Endothelial cell (in vitro differentiated cells): Measurements from ENCODE around the gene KCNG2. TPM values are rescaled to one million over a fixed set of nuclear protein-coding genes. Genes with fewer than 3 reads are reported as not detected.

Experiments used
- DNase-seq: peaks from one replicate; pipeline ENCODE4 v3.0.0; 2021; ENCODE audit warnings: low spot score
- H3K27ac Mint-ChIP-seq: one replicate; pipeline ENCODE4 v1.8.0; 2021; ENCODE audit warnings: mixed read lengths, inconsistent platforms; ENCODE audit not compliant: unreplicated experiment
- H3K27me3 Mint-ChIP-seq: one replicate; pipeline ENCODE4 v1.8.0; 2021; ENCODE audit warnings: mild to moderate bottlenecking, moderate library complexity, mixed read lengths, inconsistent platforms; ENCODE audit not compliant: unreplicated experiment
- H3K36me3 Mint-ChIP-seq: one replicate; pipeline ENCODE4 v1.8.0; 2021; ENCODE audit warnings: mild to moderate bottlenecking, low read depth, mixed read lengths, inconsistent platforms; ENCODE audit not compliant: unreplicated experiment
- H3K4me1 Mint-ChIP-seq: one replicate; pipeline ENCODE4 v1.8.0; 2021; ENCODE audit warnings: mild to moderate bottlenecking, mixed read lengths, inconsistent platforms; ENCODE audit not compliant: unreplicated experiment
- H3K4me3 Mint-ChIP-seq: one replicate; pipeline ENCODE4 v1.8.0; 2021; ENCODE audit warnings: mild to moderate bottlenecking, mixed read lengths, inconsistent platforms; ENCODE audit not compliant: unreplicated experiment
- H3K9me3 Mint-ChIP-seq: one replicate; pipeline ENCODE4 v1.8.0; 2021; ENCODE audit warnings: mixed read lengths, inconsistent platforms; ENCODE audit not compliant: unreplicated experiment
- total RNA-seq: library from RNA; stranded (reverse); fragmentation: NEBNext Ultra II Directional; extraction: Animal tissue kit (Norgen Biotek cat#: 25700); gene quantifications from one replicate; pipeline ENCODE4 v1.2.1, GENCODE V29; 2021; ENCODE audit not compliant: unreplicated experiment
- TF ChIP-seq, protein P1 (sequence below): fragments of 200-600 bp; sonication (generic); IDR thresholded peaks from one replicate; pipeline ENCODE4 v1.5.0; 2021; ENCODE audit warnings: antibody characterized with exemption; ENCODE audit not compliant: unreplicated experiment

Gene KCNG2
- total RNA-seq, 1 donor from 2014 or later = 0.56 TPM

DNA sequence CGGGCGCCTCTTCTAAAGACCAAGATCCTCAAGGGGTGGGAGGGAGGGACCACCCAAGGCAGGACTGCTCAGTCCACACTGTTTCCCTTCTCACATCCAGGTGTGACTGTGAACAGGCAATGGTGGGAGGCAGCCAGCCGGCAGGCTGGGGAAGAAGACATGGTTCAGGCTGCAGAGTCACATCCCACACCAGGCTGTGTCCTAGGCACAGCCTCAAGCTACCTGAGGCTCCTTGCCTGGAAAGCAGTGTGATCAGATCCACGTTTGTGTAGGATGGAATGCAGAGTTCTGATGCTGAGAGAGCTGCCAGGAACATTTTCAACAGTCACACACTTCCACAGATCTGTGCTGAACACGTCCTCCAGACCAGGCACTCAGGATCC, 137.4 kb downstream of the KCNG2 start:
- TF ChIP-seq, protein P1, sequence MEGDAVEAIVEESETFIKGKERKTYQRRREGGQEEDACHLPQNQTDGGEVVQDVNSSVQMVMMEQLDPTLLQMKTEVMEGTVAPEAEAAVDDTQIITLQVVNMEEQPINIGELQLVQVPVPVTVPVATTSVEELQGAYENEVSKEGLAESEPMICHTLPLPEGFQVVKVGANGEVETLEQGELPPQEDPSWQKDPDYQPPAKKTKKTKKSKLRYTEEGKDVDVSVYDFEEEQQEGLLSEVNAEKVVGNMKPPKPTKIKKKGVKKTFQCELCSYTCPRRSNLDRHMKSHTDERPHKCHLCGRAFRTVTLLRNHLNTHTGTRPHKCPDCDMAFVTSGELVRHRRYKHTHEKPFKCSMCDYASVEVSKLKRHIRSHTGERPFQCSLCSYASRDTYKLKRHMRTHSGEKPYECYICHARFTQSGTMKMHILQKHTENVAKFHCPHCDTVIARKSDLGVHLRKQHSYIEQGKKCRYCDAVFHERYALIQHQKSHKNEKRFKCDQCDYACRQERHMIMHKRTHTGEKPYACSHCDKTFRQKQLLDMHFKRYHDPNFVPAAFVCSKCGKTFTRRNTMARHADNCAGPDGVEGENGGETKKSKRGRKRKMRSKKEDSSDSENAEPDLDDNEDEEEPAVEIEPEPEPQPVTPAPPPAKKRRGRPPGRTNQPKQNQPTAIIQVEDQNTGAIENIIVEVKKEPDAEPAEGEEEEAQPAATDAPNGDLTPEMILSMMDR = no peak
- no peak overlapping the region for H3K4me3 Mint-ChIP-seq
- H3K27ac Mint-ChIP-seq = no peak overlapping the region
- peaks cover 2% of the 10 kb centered on the region for H3K4me1 Mint-ChIP-seq
- H3K9me3 Mint-ChIP-seq = no peaks in the 10 kb centered on the region
- no peaks in the 10 kb centered on the region for H3K27me3 Mint-ChIP-seq
- H3K36me3 Mint-ChIP-seq = peaks cover 43% of the 10 kb centered on the region
- no peak for DNase-seq

DNA sequence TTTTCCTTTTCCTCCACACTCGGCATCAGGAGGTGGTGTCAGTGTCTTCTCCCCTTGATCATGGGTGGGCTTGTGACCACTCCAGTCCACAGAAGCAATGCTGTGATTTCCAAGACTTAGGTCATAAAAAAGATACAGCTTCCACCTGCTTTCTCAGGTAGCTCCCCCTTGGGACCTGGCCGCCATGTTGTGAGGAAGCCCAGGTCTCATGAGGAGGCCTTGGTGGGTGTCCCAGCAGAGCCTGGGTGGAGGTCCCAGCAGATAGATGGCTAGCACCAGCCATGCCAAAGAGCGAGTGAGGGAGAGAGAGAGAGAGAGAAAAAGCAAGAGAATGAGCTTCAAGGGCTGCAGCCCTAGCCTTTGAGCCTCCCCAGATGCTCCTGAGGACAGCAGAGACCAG, 137.8 kb downstream of the KCNG2 start:
- no peaks in the 10 kb centered on the region for H3K9me3 Mint-ChIP-seq
- H3K4me3 Mint-ChIP-seq = no peak overlapping the region
- H3K4me1 Mint-ChIP-seq = peaks cover 2% of the 10 kb centered on the region
- TF ChIP-seq, protein P1 = no peak
- peaks cover 39% of the 10 kb centered on the region for H3K36me3 Mint-ChIP-seq
- H3K27ac Mint-ChIP-seq = no peak overlapping the region
- DNase-seq = no peak
- H3K27me3 Mint-ChIP-seq = no peaks in the 10 kb centered on the region

DNA sequence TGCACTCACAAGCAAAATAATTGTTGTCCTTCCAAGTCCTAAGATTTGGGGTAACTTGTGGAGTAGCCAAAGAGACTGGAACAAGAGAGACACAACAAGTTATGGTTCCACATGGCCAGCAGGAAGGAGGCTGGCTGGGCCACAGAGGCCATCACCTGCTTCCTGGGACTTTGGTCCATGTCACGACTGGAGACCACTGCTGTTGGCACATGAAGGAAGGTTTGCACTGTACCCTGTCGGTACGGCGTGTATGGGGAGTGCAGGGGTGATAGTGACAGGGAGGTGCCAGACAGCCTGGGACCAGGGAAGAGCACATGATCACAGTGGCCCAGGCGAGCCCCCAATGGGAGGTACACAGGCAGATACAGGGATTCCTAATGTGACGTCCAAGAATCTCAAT, 138.2 kb downstream of the KCNG2 start:
- H3K36me3 Mint-ChIP-seq = peaks cover 39% of the 10 kb centered on the region
- no peaks in the 10 kb centered on the region for H3K9me3 Mint-ChIP-seq
- H3K27ac Mint-ChIP-seq = no peak overlapping the region
- DNase-seq = no peak
- TF ChIP-seq, protein P1 = no peak
- H3K4me1 Mint-ChIP-seq = peaks cover 2% of the 10 kb centered on the region
- H3K4me3 Mint-ChIP-seq = no peak overlapping the region
- H3K27me3 Mint-ChIP-seq = no peaks in the 10 kb centered on the region

DNA sequence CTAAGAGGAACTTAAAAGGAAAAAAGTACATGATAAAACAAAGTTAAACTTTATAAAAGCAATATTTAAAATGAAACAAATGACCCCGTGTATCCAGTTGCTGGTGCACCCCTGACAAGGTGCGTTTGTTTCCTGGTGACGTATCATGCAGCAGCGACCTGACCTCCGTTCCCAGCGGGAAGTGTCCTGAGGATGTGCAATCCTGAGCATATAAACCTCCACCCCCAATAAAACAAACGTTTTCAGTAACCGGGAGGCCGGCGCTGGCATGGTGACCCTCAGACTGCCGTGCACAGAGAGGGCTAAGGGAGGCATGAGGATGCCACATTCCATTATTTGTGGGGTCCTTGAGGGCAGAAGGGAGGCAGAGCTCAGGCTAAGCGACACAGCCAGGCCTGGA, 138.9 kb downstream of the KCNG2 start:
- peaks cover 34% of the 10 kb centered on the region for H3K36me3 Mint-ChIP-seq
- peaks cover 2% of the 10 kb centered on the region for H3K4me1 Mint-ChIP-seq

DNA sequence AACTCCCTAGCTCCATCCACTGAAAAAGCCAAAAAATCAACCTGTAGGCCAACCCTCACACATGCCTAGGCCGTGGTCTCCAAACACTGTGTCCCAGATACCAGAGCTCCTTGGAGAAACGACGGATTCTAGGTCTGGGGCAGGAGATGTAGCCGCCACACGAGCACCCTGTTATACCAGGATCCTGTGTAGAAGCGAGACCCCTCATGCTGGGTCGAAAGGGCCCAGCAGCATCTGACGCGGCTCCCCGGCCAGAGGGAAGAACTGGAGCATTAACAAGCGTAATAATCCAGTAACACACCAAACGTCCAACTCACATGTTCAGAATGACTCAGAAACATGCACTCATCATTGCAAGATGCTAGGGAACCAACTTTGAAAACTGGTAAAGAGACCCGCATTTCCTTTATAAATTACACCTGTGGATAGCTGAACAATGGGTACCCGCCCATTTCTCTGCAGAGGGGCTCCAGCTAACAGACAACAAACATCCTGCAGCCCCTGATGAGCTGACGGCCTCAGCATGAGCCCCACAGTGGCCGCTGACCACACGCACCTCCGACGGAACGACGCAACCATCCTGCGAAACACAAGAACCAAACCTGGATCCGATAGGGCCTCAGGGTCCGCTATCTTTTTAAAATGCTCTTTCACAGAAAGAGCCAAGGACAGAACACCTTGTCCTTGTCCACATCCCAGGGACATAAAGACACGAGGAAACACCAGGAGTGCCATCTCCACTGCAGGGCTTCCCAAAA, 139.5 kb downstream of the KCNG2 start:
- DNase-seq = no peak
- no peaks in the 10 kb centered on the region for H3K9me3 Mint-ChIP-seq
- no peak overlapping the region for H3K4me3 Mint-ChIP-seq
- H3K4me1 Mint-ChIP-seq = peaks cover 2% of the 10 kb centered on the region
- H3K27me3 Mint-ChIP-seq = peaks cover 3% of the 10 kb centered on the region
- peaks cover 36% of the 10 kb centered on the region for H3K36me3 Mint-ChIP-seq
- TF ChIP-seq, protein P1 = no peak
- no peak overlapping the region for H3K27ac Mint-ChIP-seq

More for the DNA sequence above, 138.9 kb downstream of the KCNG2 start:
- no peaks in the 10 kb centered on the region for H3K27me3 Mint-ChIP-seq
- H3K4me3 Mint-ChIP-seq = no peak overlapping the region
- H3K27ac Mint-ChIP-seq = no peak overlapping the region
- TF ChIP-seq, protein P1 = no peak
- no peak for DNase-seq
- no peaks in the 10 kb centered on the region for H3K9me3 Mint-ChIP-seq
